Small intestine (tissue), 16 donors: ENCODE results near the gene CHCHD4. TPM values are rescaled to one million over a fixed set of nuclear protein-coding genes. Genes with fewer than 3 reads are reported as not detected.
A peak's percentile ranks its signal among the peaks of the same experiment; 100 is the strongest.

Experiments
- DNase-seq, 2 donors: peaks; one replicate each; pipeline versions ENCODE4 v3.0.0 to v3.0.0-alpha.2; 2013
- FAIRE-seq: peaks from 2 replicates; lab custom pipeline; 2012; peaks lifted over from hg19 to GRCh38; lab: Jason Lieb, UNC
- H3K27ac ChIP-seq, 3 donors: one replicate each; pipeline ENCODE4 v1.5.1; 2013; ENCODE audit warnings: low read length in 2 of 3, mild to moderate bottlenecking in 2 of 3, control low read depth in 1 of 3, inconsistent platforms in 1 of 3, low read depth in 1 of 3, moderate library complexity in 1 of 3
- H3K27me3 ChIP-seq, 3 donors: one replicate each; pipeline ENCODE4 v1.6.1; 2013; ENCODE audit warnings: low read length in 3 of 3, inconsistent platforms in 1 of 3; ENCODE audit not compliant: control insufficient read depth in 3 of 3, insufficient read depth in 3 of 3
- H3K36me3 ChIP-seq, 3 donors: one replicate each; pipeline ENCODE4 v1.6.1; 2013; ENCODE audit warnings: low read length in 3 of 3, inconsistent platforms in 1 of 3, low read depth in 1 of 3, mild to moderate bottlenecking in 1 of 3, moderate library complexity in 1 of 3; ENCODE audit not compliant: control insufficient read depth in 3 of 3, insufficient read depth in 2 of 3
- H3K4me1 ChIP-seq, 3 donors: one replicate each; pipeline ENCODE4 v1.6.1; 2013; ENCODE audit warnings: low read length in 2 of 3, inconsistent platforms in 1 of 3, low read depth in 1 of 3, mild to moderate bottlenecking in 1 of 3, moderate library complexity in 1 of 3; ENCODE audit not compliant: control insufficient read depth in 3 of 3, insufficient read depth in 2 of 3
- H3K4me3 ChIP-seq, 3 donors: one replicate each; pipeline ENCODE4 v1.5.1; 2013; ENCODE audit warnings: low read length in 3 of 3, control low read depth in 1 of 3, inconsistent platforms in 1 of 3, low read depth in 1 of 3, mild to moderate bottlenecking in 1 of 3, moderate library complexity in 1 of 3
- H3K9me3 ChIP-seq, 2 donors: one replicate each; pipeline ENCODE4 v1.6.1; 2013; ENCODE audit warnings: low read depth in 1 of 2, low read length in 1 of 2; ENCODE audit not compliant: control insufficient read depth in 2 of 2, insufficient read depth in 1 of 2
- WGBS, 3 donors: extraction: QIAGEN DNeasy Blood & Tissue Kit; methylation state at CpG; one replicate each; pipeline ENCODE4 v1.1.7; 2013; 5-methylcytosine and 5-hydroxymethylcytosine counted together
- long read RNA-seq, 10 donors: transcript quantifications; one replicate each; lab custom pipeline, GENCODE V29; 2026
- polyA plus RNA-seq, 4 donors: library from polyadenylated mRNA; stranded (reverse) in 3 of 4; unstranded in 1 of 4; fragments of 200-250 nt in 3 of 4; fragments of 120-200 nt in 1 of 4; gene quantifications; one replicate each; pipeline versions ENCODE4 v1.2.1 to v1.2.3, GENCODE V29; 2013
- donor health status: healthy with polysubstance abuse.
- donor health status: control.
- donor health status: control.
- donor health status: Bipolar disorder and iron deficiency.
- donor health status: healthy.

Gene CHCHD4
- polyA plus RNA-seq: 10 to 100 TPM; 15.9 to 42.3 (median 26.5) TPM
- long read RNA-seq, donor 1: 0 reads
- long read RNA-seq, donor 2, partial matches to known transcripts: 0 of 6 reads
- long read RNA-seq, donor 2, other reads (novel, unspliced or antisense): 0 of 6 reads
- long read RNA-seq, donor 3, transcript CHCHD4-202 (3 exons, 1,405 nt): major isoform, 6 of 6 reads
- long read RNA-seq, donor 3, partial matches to known transcripts: 0 of 6 reads
- long read RNA-seq, donor 3, other reads (novel, unspliced or antisense): 0 of 6 reads
- long read RNA-seq, donor 4: 0 reads
- long read RNA-seq, donor 5, partial matches to known transcripts: 0 of 4 reads
- long read RNA-seq, donor 5, other reads (novel, unspliced or antisense): 0 of 4 reads
- long read RNA-seq, donor 6, transcript CHCHD4-202 (3 exons, 1,405 nt): major isoform, 7 of 89 reads
- long read RNA-seq, donor 6, partial matches to known transcripts: 75 of 89 reads
- long read RNA-seq, donor 6, other reads (novel, unspliced or antisense): 7 of 89 reads
- long read RNA-seq, donor 7: 0 reads
- long read RNA-seq, donor 8: 0 reads
- long read RNA-seq, donor 9, partial matches to known transcripts: 0 of 1 reads
- long read RNA-seq, donor 9, other reads (novel, unspliced or antisense): 0 of 1 reads
- long read RNA-seq, donor 10, transcript CHCHD4-202 (3 exons, 1,405 nt): major isoform, 9 of 9 reads
- long read RNA-seq, donor 10, partial matches to known transcripts: 0 of 9 reads
- long read RNA-seq, donor 10, other reads (novel, unspliced or antisense): 0 of 9 reads

- no peak for FAIRE-seq
- 0 to 1% (median 0%) methylated on average over 45 to 55 of the region's 55 CpGs for WGBS, 3 donors
Measured at GRCh38 chr3:14124615-14125192, at the start of gene CHCHD4, which contains the start of gene TMEM43. Gene CHCHD4, minus strand, starts transcription at chr3:14124870. Its CDS starts 194 bp downstream, at chr3:14124676. Gene TMEM43, plus strand, starts transcription at chr3:14125052. Its CDS starts 142 bp downstream, at chr3:14125194.

GRCh38 chr3:14172496-14172895 lies 47.8 kb upstream of the CHCHD4 start:
- Histone ChIP-seq H3K4me3 (no peak overlapping the region), H3K9me3 (no peaks in the 10 kb centered on the region), H3K27me3 (no peaks in the 10 kb centered on the region), H3K36me3 (peaks cover 0 to 28% (median 26%) of the 10 kb centered on the region in 3 donors), H3K27ac (no peak overlapping the region), H3K4me1 (peaks cover 3 to 11% (median 5%) of the 10 kb centered on the region in 3 donors)
- FAIRE-seq (no peak), DNase-seq (no peak)
- 90 to 94% (median 93%) methylated on average over 5 of the region's 5 CpGs for WGBS, 3 donors

More at GRCh38 chr3:14124615-14125192, at the start of gene CHCHD4, which contains the start of gene TMEM43:
- H3K4me1 ChIP-seq: peaks cover 8 to 50% (median 14%) of the 10 kb centered on the region in 3 donors
- no peaks in the 10 kb centered on the region for H3K27me3 ChIP-seq
- peak; percentile 99 to 100 for DNase-seq
- H3K27ac ChIP-seq: peak within 1 kb of the TSS; percentile 80 to 94 (median 91)
- H3K4me3 ChIP-seq: peak within 1 kb of the TSS; percentile 80 to 97 (median 84)
- no peaks in the 10 kb centered on the region for H3K9me3 ChIP-seq
- peaks cover 0 to 32% (median 2%) of the 10 kb centered on the region in 3 donors for H3K36me3 ChIP-seq

- DNase-seq: no peak
- 79 to 86% (median 82%) methylated on average over 2 of the region's 2 CpGs for WGBS, 3 donors
- H3K36me3 ChIP-seq: peaks cover 11 to 43% (median 37%) of the 10 kb centered on the region in 3 donors
- no peaks in the 10 kb centered on the region for H3K9me3 ChIP-seq
- H3K27ac ChIP-seq: no peak overlapping the region
- H3K4me1 ChIP-seq: peaks cover 0 to 7% (median 2%) of the 10 kb centered on the region in 3 donors
- no peak overlapping the region for H3K4me3 ChIP-seq
- H3K27me3 ChIP-seq: no peaks in the 10 kb centered on the region
- FAIRE-seq: no peak
Measured at GRCh38 chr3:14170531-14171159, 46.0 kb upstream of the CHCHD4 start.

GRCh38 chr3:14169871-14170270 lies 45.2 kb upstream of the CHCHD4 start:
- no peak for DNase-seq
- FAIRE-seq: no peak
- no peaks in the 10 kb centered on the region for H3K27me3 ChIP-seq
- peaks cover 0 to 2% (median 0%) of the 10 kb centered on the region in 3 donors for H3K4me1 ChIP-seq
- H3K36me3 ChIP-seq: peaks cover 13 to 50% (median 41%) of the 10 kb centered on the region in 3 donors
- H3K9me3 ChIP-seq: no peaks in the 10 kb centered on the region
- H3K27ac ChIP-seq: no peak overlapping the region
- H3K4me3 ChIP-seq: no peak overlapping the region

- Histone ChIP-seq H3K4me1 (no peaks in the 10 kb centered on the region), H3K9me3 (no peaks in the 10 kb centered on the region), H3K27ac (no peak overlapping the region), H3K36me3 (peaks cover 17 to 55% (median 45%) of the 10 kb centered on the region in 3 donors), H3K27me3 (no peaks in the 10 kb centered on the region), H3K4me3 (no peak overlapping the region)
- FAIRE-seq (no peak), DNase-seq (no peak)
- WGBS, 3 donors: 95 to 97% (median 96%) methylated on average over 2 of the region's 2 CpGs
Measured at GRCh38 chr3:14169435-14169834, 44.8 kb upstream of the CHCHD4 start.

- no peak overlapping the region for H3K27ac ChIP-seq
- no peaks in the 10 kb centered on the region for H3K4me1 ChIP-seq
- peaks cover 28 to 53% (median 49%) of the 10 kb centered on the region in 3 donors for H3K36me3 ChIP-seq
- H3K9me3 ChIP-seq: no peaks in the 10 kb centered on the region
- no peaks in the 10 kb centered on the region for H3K27me3 ChIP-seq
- 94 to 95% (median 95%) methylated on average over 9 of the region's 9 CpGs for WGBS, 3 donors
- no peak for DNase-seq
- FAIRE-seq: no peak
- no peak overlapping the region for H3K4me3 ChIP-seq
Measured at GRCh38 chr3:14166877-14167603, 42.4 kb upstream of the CHCHD4 start.

GRCh38 chr3:14162178-14162577 lies 37.5 kb upstream of the CHCHD4 start:
- FAIRE-seq: no peak
- no peaks in the 10 kb centered on the region for H3K27me3 ChIP-seq

More at GRCh38 chr3:14162178-14162577, 37.5 kb upstream of the CHCHD4 start:
- Histone ChIP-seq H3K27ac (no peak overlapping the region), H3K4me3 (no peak overlapping the region), H3K9me3 (peaks cover 0 to 2% of the 10 kb centered on the region in 2 donors), H3K36me3 (peaks cover 43 to 57% (median 54%) of the 10 kb centered on the region in 3 donors), H3K4me1 (no peaks in the 10 kb centered on the region)
- WGBS, 3 donors: 96 to 100% (median 99%) methylated on average over 2 of the region's 2 CpGs
- no peak for DNase-seq
